DND-41 (cell line): ENCODE results near the gene IL12A.

ENCODE experiments used
- EZH2 ChIP-seq: IDR thresholded peaks from 3 replicates; pipeline ENCODE4 v1.6.1; 2012; ENCODE audit warnings: borderline replicate concordance, low read depth, mild to moderate bottlenecking, moderate library complexity, low read length, inconsistent platforms; ENCODE audit not compliant: severe bottlenecking
- TF ChIP-seq, protein P1 (sequence below): IDR thresholded peaks from 2 replicates; pipeline ENCODE4 v1.5.1; 2012; ENCODE audit warnings: borderline replicate concordance, low read length, moderate library complexity, mild to moderate bottlenecking; ENCODE audit not compliant: poor library complexity, severe bottlenecking; ENCODE audit errors: extremely low read depth

DNA sequence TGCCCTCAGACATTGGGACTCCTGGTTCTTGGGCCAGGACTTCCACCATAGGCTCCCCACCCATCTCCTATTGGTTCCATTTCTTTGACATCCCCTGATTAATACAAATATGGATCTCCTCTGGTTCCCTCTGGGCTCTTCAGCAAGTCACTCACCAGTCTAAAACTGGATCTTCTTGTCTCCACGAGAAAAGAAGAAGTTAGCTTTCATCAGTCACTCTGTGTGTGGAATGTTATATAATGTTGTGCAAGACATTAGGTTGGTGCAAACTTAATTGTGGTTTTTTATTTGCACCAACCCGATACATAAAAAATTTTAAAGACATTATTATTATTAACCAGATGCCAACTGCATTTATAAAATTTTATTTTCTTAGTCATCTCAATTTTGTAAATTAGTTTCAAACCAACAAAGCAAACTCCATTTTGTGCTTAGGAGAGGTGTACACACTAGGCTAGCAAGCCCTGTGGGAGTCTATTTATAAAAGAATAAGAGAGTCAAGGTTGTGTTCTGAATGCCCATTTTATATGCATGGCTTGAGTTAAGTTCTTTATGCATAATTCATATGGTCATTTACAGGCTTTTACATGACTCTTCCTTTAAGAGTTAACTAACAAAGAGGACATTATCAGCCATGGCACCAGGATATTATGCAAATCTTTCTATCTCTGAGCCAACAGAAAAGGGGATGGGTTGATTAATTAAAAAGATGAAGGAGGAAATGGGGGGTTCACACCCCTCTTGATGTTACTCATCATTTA, 35.1 kb upstream of the IL12A start:
- TF ChIP-seq, protein P1, sequence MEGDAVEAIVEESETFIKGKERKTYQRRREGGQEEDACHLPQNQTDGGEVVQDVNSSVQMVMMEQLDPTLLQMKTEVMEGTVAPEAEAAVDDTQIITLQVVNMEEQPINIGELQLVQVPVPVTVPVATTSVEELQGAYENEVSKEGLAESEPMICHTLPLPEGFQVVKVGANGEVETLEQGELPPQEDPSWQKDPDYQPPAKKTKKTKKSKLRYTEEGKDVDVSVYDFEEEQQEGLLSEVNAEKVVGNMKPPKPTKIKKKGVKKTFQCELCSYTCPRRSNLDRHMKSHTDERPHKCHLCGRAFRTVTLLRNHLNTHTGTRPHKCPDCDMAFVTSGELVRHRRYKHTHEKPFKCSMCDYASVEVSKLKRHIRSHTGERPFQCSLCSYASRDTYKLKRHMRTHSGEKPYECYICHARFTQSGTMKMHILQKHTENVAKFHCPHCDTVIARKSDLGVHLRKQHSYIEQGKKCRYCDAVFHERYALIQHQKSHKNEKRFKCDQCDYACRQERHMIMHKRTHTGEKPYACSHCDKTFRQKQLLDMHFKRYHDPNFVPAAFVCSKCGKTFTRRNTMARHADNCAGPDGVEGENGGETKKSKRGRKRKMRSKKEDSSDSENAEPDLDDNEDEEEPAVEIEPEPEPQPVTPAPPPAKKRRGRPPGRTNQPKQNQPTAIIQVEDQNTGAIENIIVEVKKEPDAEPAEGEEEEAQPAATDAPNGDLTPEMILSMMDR: no peak
- TF ChIP-seq EZH2: no peak
